Neural cell (in vitro differentiated cells): Measurements from ENCODE around the gene SNRPA1. TPM values are rescaled to one million over a fixed set of nuclear protein-coding genes. Genes with fewer than 3 reads are reported as not detected.

Source experiments
- H2AFZ ChIP-seq: fragments of 200-600, 300-800 bp; sonication (generic), shearing (Covaris generic); 2 replicates; pipeline ENCODE4 v1.6.0; 2014; ENCODE audit warnings: low read depth, mild to moderate bottlenecking, antibody characterized with exemption, low read length, moderate library complexity
- H3F3A ChIP-seq: fragments of 200-600 bp; shearing (Covaris generic); 2 replicates; pipeline ENCODE4 v1.6.1; 2016; ENCODE audit warnings: mild to moderate bottlenecking, moderate library complexity, mixed read lengths, antibody characterized with exemption, low read length; ENCODE audit not compliant: insufficient read depth, poor library complexity, severe bottlenecking
- H3K27ac ChIP-seq: fragments of 200-600, 300-800 bp; sonication (generic), shearing (Covaris generic); 2 replicates; pipeline ENCODE4 v1.5.1; 2014; ENCODE audit warnings: mild to moderate bottlenecking, low read length, moderate library complexity
- H3K27me3 ChIP-seq: fragments of 300-800, 200-600 bp; sonication (generic), shearing (Covaris generic); 2 replicates; pipeline ENCODE4 v1.6.0; 2014; ENCODE audit warnings: mild to moderate bottlenecking, low read depth, low read length, moderate library complexity; ENCODE audit not compliant: insufficient read depth
- H3K36me3 ChIP-seq: fragments of 300-800, 200-600 bp; sonication (generic), shearing (Covaris generic); 2 replicates; pipeline ENCODE4 v1.5.1; 2014; ENCODE audit warnings: mild to moderate bottlenecking, antibody characterized with exemption, low read length, moderate library complexity; ENCODE audit not compliant: insufficient read depth
- H3K4me2 ChIP-seq: fragments of 300-800, 200-600 bp; sonication (generic), shearing (Covaris generic); 2 replicates; pipeline ENCODE4 v1.6.0; 2014; ENCODE audit warnings: mild to moderate bottlenecking, low read length
- H3K4me3 ChIP-seq: fragments of 300-800, 200-600 bp; sonication (generic), shearing (Covaris generic); 2 replicates; pipeline ENCODE4 v1.5.1; 2014; ENCODE audit warnings: mild to moderate bottlenecking, low read length, moderate library complexity
- H3K79me2 ChIP-seq: fragments of 200-600 bp; shearing (Covaris generic); replicated peaks from 2 replicates; pipeline ENCODE4 v1.6.0; 2014; ENCODE audit warnings: mild to moderate bottlenecking, low read length, moderate library complexity; ENCODE audit not compliant: insufficient read depth
- H3K9ac ChIP-seq: fragments of 300-800, 200-600 bp; sonication (generic), shearing (Covaris generic); 2 replicates; pipeline ENCODE4 v1.6.1; 2016; ENCODE audit warnings: mild to moderate bottlenecking, low read length, mixed read lengths
- H3K9me2 ChIP-seq: fragments of 200-600 bp; shearing (Covaris generic); 2 replicates; pipeline ENCODE4 v1.6.1; 2016; ENCODE audit warnings: mild to moderate bottlenecking, low read length, mixed read lengths; ENCODE audit not compliant: insufficient read depth
- H3K9me3 ChIP-seq: fragments of 200-600, 300-800 bp; sonication (generic), shearing (Covaris generic); 2 replicates; pipeline ENCODE4 v1.6.1; 2016; ENCODE audit warnings: mild to moderate bottlenecking, mixed run types, low read length, moderate library complexity, mixed read lengths
- H4K20me1 ChIP-seq: fragments of 200-600 bp; shearing (Covaris generic); 2 replicates; pipeline ENCODE4 v1.6.1; 2016; ENCODE audit warnings: mild to moderate bottlenecking, mixed run types; ENCODE audit not compliant: insufficient read depth
- EP300 ChIP-seq: fragments of 450-650 bp; conservative IDR thresholded peaks from 2 replicates; pipeline ENCODE4 v1.6.1; 2014; ENCODE audit warnings: antibody characterized with exemption, mild to moderate bottlenecking, moderate library complexity; ENCODE audit not compliant: poor library complexity, severe bottlenecking
- EZH2 ChIP-seq: fragments of 200-600, 300-800 bp; shearing (Covaris generic), sonication (generic); IDR thresholded peaks from 2 replicates; pipeline ENCODE4 v1.6.1; 2014; ENCODE audit warnings: antibody characterized with exemption, low read length, borderline replicate concordance, mild to moderate bottlenecking; ENCODE audit not compliant: insufficient read depth, poor library complexity, severe bottlenecking
- MXI1 ChIP-seq: fragments of 450-650 bp; conservative IDR thresholded peaks from 2 replicates; pipeline ENCODE4 v1.6.1; 2014; ENCODE audit warnings: antibody characterized with exemption, mild to moderate bottlenecking; ENCODE audit not compliant: poor library complexity, severe bottlenecking
- POLR2AphosphoS5 ChIP-seq: IDR thresholded peaks from 2 replicates; pipeline ENCODE4 v1.6.1; 2012
- RAD21 ChIP-seq: fragments of 450-650 bp; conservative IDR thresholded peaks from 2 replicates; pipeline ENCODE4 v1.6.1; 2014; ENCODE audit warnings: antibody characterized with exemption, mild to moderate bottlenecking, moderate library complexity
- SMC3 ChIP-seq: fragments of 450-650 bp; conservative IDR thresholded peaks from 2 replicates; pipeline ENCODE4 v1.6.1; 2014; ENCODE audit warnings: antibody characterized with exemption, mild to moderate bottlenecking, moderate library complexity; ENCODE audit not compliant: poor library complexity
- TAF1 ChIP-seq: IDR thresholded peaks from 2 replicates; pipeline ENCODE4 v1.6.1; 2012; ENCODE audit warnings: low read depth
- polyA plus RNA-seq: library from polyadenylated mRNA; depleted of rRNA; stranded (reverse); fragments of >200 nt; gene quantifications from 2 replicates; pipeline ENCODE4 v1.2.3, GENCODE V29; 2014
- TF ChIP-seq, protein P1 (sequence below): IDR thresholded peaks from 2 replicates; pipeline ENCODE4 v1.6.1; 2012; ENCODE audit warnings: borderline replicate concordance
- TF ChIP-seq, protein P2 (sequence below): fragments of 450-650 bp; IDR thresholded peaks from 2 replicates; pipeline ENCODE4 v1.5.1; 2014; ENCODE audit warnings: antibody characterized with exemption, mild to moderate bottlenecking, moderate library complexity; ENCODE audit not compliant: poor library complexity, severe bottlenecking

Gene SNRPA1
- polyA plus RNA-seq, 1 donor from 2014 or later: 53.6 TPM

DNA sequence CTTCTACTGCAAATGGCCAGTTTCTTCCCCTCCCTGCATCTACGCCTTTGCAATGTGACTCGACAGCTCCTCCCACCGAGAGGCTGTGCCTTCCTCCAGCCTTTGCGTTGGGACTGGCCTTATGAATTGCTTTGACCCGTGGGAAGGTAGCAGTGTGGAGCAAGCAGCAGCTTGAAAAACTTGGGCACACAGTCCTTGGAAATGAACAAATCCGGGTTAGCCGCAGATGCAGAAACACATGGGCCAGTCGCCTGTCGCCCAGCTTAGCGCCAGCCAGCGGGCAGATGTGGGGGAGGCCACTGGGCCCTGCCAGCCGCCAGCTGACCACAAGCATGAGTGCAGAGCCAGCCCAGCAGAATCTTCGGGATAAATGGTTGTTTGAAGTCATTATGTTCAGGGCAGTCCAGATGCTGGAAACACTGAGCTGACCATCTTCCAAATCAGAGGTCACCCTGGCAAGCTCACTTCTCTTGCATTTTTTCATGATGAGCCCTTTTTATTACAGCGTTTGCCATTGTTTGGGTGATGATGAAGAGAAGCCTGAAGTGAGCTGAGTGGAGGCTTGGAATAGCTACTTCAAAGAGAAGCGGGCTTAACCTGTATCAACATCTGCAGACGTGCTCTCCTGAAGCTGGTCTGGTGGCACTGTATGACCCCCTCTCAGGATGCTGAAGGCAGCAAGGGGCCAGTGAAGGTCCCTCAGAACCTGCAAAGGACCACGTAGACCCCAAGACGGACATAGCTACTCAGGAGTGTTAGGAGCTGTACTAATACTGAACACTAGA lies 27.5 kb downstream of the SNRPA1 start:
- Histone ChIP-seq H3K4me2 (no peak overlapping the region), H4K20me1 (no peaks in the 10 kb centered on the region), H3K9ac (no peak overlapping the region), H3K9me2 (no peaks in the 10 kb centered on the region), H3K9me3 (no peaks in the 10 kb centered on the region), H3K79me2 (no peaks in the 10 kb centered on the region), H3K4me3 (no peak overlapping the region), H3K27ac (no peak overlapping the region), H3F3A (no peaks in the 10 kb centered on the region), H2AFZ (no peak overlapping the region), H3K27me3 (no peaks in the 10 kb centered on the region), H3K36me3 (no peaks in the 10 kb centered on the region)
- TF ChIP-seq, protein P1, sequence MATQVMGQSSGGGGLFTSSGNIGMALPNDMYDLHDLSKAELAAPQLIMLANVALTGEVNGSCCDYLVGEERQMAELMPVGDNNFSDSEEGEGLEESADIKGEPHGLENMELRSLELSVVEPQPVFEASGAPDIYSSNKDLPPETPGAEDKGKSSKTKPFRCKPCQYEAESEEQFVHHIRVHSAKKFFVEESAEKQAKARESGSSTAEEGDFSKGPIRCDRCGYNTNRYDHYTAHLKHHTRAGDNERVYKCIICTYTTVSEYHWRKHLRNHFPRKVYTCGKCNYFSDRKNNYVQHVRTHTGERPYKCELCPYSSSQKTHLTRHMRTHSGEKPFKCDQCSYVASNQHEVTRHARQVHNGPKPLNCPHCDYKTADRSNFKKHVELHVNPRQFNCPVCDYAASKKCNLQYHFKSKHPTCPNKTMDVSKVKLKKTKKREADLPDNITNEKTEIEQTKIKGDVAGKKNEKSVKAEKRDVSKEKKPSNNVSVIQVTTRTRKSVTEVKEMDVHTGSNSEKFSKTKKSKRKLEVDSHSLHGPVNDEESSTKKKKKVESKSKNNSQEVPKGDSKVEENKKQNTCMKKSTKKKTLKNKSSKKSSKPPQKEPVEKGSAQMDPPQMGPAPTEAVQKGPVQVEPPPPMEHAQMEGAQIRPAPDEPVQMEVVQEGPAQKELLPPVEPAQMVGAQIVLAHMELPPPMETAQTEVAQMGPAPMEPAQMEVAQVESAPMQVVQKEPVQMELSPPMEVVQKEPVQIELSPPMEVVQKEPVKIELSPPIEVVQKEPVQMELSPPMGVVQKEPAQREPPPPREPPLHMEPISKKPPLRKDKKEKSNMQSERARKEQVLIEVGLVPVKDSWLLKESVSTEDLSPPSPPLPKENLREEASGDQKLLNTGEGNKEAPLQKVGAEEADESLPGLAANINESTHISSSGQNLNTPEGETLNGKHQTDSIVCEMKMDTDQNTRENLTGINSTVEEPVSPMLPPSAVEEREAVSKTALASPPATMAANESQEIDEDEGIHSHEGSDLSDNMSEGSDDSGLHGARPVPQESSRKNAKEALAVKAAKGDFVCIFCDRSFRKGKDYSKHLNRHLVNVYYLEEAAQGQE: no peak
- TF ChIP-seq POLR2AphosphoS5 (no peak), RAD21 (no peak), EZH2 (no peak), SMC3 (no peak), EP300 (no peak), MXI1 (no peak), TAF1 (no peak)
- TF ChIP-seq, protein P2, sequence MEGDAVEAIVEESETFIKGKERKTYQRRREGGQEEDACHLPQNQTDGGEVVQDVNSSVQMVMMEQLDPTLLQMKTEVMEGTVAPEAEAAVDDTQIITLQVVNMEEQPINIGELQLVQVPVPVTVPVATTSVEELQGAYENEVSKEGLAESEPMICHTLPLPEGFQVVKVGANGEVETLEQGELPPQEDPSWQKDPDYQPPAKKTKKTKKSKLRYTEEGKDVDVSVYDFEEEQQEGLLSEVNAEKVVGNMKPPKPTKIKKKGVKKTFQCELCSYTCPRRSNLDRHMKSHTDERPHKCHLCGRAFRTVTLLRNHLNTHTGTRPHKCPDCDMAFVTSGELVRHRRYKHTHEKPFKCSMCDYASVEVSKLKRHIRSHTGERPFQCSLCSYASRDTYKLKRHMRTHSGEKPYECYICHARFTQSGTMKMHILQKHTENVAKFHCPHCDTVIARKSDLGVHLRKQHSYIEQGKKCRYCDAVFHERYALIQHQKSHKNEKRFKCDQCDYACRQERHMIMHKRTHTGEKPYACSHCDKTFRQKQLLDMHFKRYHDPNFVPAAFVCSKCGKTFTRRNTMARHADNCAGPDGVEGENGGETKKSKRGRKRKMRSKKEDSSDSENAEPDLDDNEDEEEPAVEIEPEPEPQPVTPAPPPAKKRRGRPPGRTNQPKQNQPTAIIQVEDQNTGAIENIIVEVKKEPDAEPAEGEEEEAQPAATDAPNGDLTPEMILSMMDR: no peak

DNA sequence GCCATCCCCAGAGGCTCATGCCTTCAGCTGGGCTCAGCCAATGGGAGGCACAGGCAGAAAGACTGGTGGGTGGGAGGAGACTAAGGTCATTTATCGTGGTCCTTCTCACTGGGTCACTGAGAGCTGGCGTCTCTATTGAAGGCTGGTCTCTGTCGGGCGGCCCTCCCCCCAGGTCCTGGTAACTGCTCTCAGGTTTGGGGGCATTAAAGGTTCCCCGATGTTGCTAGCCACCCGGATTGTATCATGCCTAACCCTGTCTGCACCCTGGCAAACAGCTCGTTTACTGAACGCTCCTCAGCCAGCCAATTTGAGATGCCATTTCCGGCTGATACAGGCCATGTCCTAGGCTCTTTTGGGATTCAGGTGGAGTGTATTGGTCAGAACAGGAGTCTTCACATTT lies 28.3 kb downstream of the SNRPA1 start:
- no peak overlapping the region for H3K4me2 ChIP-seq
- no peaks in the 10 kb centered on the region for H3K27me3 ChIP-seq
- no peak for TF ChIP-seq POLR2AphosphoS5
- TF ChIP-seq, protein P1: no peak
- no peak for TF ChIP-seq MXI1
- H3K36me3 ChIP-seq: no peaks in the 10 kb centered on the region
- H3K79me2 ChIP-seq: no peaks in the 10 kb centered on the region
- H2AFZ ChIP-seq: no peak overlapping the region
- no peaks in the 10 kb centered on the region for H3F3A ChIP-seq
- H3K9me2 ChIP-seq: no peaks in the 10 kb centered on the region
- H4K20me1 ChIP-seq: no peaks in the 10 kb centered on the region
- H3K27ac ChIP-seq: no peak overlapping the region
- H3K9me3 ChIP-seq: no peaks in the 10 kb centered on the region
- no peak overlapping the region for H3K9ac ChIP-seq
- H3K4me3 ChIP-seq: no peak overlapping the region
